ENCODE data around the gene LYPD3. TPM values are rescaled to one million over a fixed set of nuclear protein-coding genes. Genes with fewer than 3 reads are reported as not detected.

The LYPD3 gene
- total RNA-seq, 3 donors from 2014 or later, result 1.5 to 3.1 (median 2.2) TPM

GRCh38 chr19:43478323-43478722, 12.9 kb upstream of the LYPD3 start:
- Mint-ChIP-seq H3K9me3 (no peaks in the 10 kb centered on the region), H3K27me3 (ENCODE audit: low read depth) (no peaks in the 10 kb centered on the region), H3K36me3 (ENCODE audit: insufficient read depth) (peaks cover 14% of the 10 kb centered on the region), H3K4me1 (ENCODE audit: low read depth) (peaks cover 12% of the 10 kb centered on the region), H3K4me3 (no peak overlapping the region)
- ATAC-seq (no peak), DNase-seq (no peak)

- Mint-ChIP-seq H3K4me1 (ENCODE audit: low read depth) (peaks cover 20% of the 10 kb centered on the region), H3K27me3 (ENCODE audit: low read depth) (no peaks in the 10 kb centered on the region), H3K4me3 (no peak overlapping the region), H3K36me3 (ENCODE audit: insufficient read depth) (peaks cover 12% of the 10 kb centered on the region), H3K9me3 (no peaks in the 10 kb centered on the region)
- DNase-seq (no peak), ATAC-seq (no peak)
Observed at GRCh38 chr19:43476606-43477005, 11.2 kb upstream of the LYPD3 start.

- H3K4me1 Mint-ChIP-seq (ENCODE audit: low read depth), result peaks cover 27% of the 10 kb centered on the region
- no peaks in the 10 kb centered on the region for H3K9me3 Mint-ChIP-seq
- DNase-seq, result peak; percentile 98
- peaks cover 12% of the 10 kb centered on the region for H3K36me3 Mint-ChIP-seq (ENCODE audit: insufficient read depth)
- ATAC-seq, result peak; percentile 85 to 87
- H3K27me3 Mint-ChIP-seq (ENCODE audit: low read depth), result no peaks in the 10 kb centered on the region
- H3K4me3 Mint-ChIP-seq, result peak overlapping the region; percentile 49
Observed at GRCh38 chr19:43474986-43475705, 9.7 kb upstream of the LYPD3 start.

- H3K4me1 Mint-ChIP-seq (ENCODE audit: low read depth), result peaks cover 31% of the 10 kb centered on the region
- DNase-seq, result no peak
- H3K36me3 Mint-ChIP-seq (ENCODE audit: insufficient read depth), result peaks cover 12% of the 10 kb centered on the region
- no peaks in the 10 kb centered on the region for H3K27me3 Mint-ChIP-seq (ENCODE audit: low read depth)
- H3K9me3 Mint-ChIP-seq, result no peaks in the 10 kb centered on the region
- H3K4me3 Mint-ChIP-seq, result no peak overlapping the region
- no peak for ATAC-seq
Observed at GRCh38 chr19:43474487-43474886, 9.1 kb upstream of the LYPD3 start.

GRCh38 chr19:43471091-43471490, 5.7 kb upstream of the LYPD3 start:
- no peaks in the 10 kb centered on the region for H3K27me3 Mint-ChIP-seq (ENCODE audit: low read depth)
- peaks cover 4% of the 10 kb centered on the region for H3K36me3 Mint-ChIP-seq (ENCODE audit: insufficient read depth)
- H3K9me3 Mint-ChIP-seq, result no peaks in the 10 kb centered on the region
- peaks cover 53% of the 10 kb centered on the region for H3K4me1 Mint-ChIP-seq (ENCODE audit: low read depth)
- no peak overlapping the region for H3K4me3 Mint-ChIP-seq
- DNase-seq (no peak), ATAC-seq (no peak)

- peaks cover under 1% of the 10 kb centered on the region for H3K36me3 Mint-ChIP-seq (ENCODE audit: insufficient read depth)
- peak overlapping the region; percentile 10 for H3K4me3 Mint-ChIP-seq
- DNase-seq, result peak; percentile 61
- no peaks in the 10 kb centered on the region for H3K9me3 Mint-ChIP-seq
- H3K4me1 Mint-ChIP-seq (ENCODE audit: low read depth), result peaks cover 51% of the 10 kb centered on the region
- ATAC-seq, result peak; percentile 83 to 86
- H3K27me3 Mint-ChIP-seq (ENCODE audit: low read depth), result no peaks in the 10 kb centered on the region
Observed at GRCh38 chr19:43470288-43470687, 4.9 kb upstream of the LYPD3 start.

GRCh38 chr19:43469160-43469480, 3.7 kb upstream of the LYPD3 start:
- no peaks in the 10 kb centered on the region for H3K27me3 Mint-ChIP-seq (ENCODE audit: low read depth)
- no peaks in the 10 kb centered on the region for H3K9me3 Mint-ChIP-seq
- no peak for DNase-seq
- peaks cover 52% of the 10 kb centered on the region for H3K4me1 Mint-ChIP-seq (ENCODE audit: low read depth)
- no peak for ATAC-seq
- no peaks in the 10 kb centered on the region for H3K36me3 Mint-ChIP-seq (ENCODE audit: insufficient read depth)
- H3K4me3 Mint-ChIP-seq, result no peak overlapping the region

GRCh38 chr19:43468354-43469159, 3.1 kb upstream of the LYPD3 start:
- Mint-ChIP-seq H3K9me3 (no peaks in the 10 kb centered on the region), H3K4me3 (no peak overlapping the region), H3K4me1 (ENCODE audit: low read depth) (peaks cover 54% of the 10 kb centered on the region), H3K36me3 (ENCODE audit: insufficient read depth) (no peaks in the 10 kb centered on the region), H3K27me3 (ENCODE audit: low read depth) (no peaks in the 10 kb centered on the region)
- no peak for DNase-seq
- no peak for ATAC-seq

GRCh38 chr19:43467730-43468129, 2.3 kb upstream of the LYPD3 start:
- no peaks in the 10 kb centered on the region for H3K27me3 Mint-ChIP-seq (ENCODE audit: low read depth)
- H3K4me3 Mint-ChIP-seq, result no peak overlapping the region
- no peaks in the 10 kb centered on the region for H3K36me3 Mint-ChIP-seq (ENCODE audit: insufficient read depth)
- peaks cover 53% of the 10 kb centered on the region for H3K4me1 Mint-ChIP-seq (ENCODE audit: low read depth)
- no peak for ATAC-seq
- DNase-seq, result no peak
- no peaks in the 10 kb centered on the region for H3K9me3 Mint-ChIP-seq

- H3K27me3 Mint-ChIP-seq (ENCODE audit: low read depth), result no peaks in the 10 kb centered on the region
- peaks cover 51% of the 10 kb centered on the region for H3K4me1 Mint-ChIP-seq (ENCODE audit: low read depth)
- H3K36me3 Mint-ChIP-seq (ENCODE audit: insufficient read depth), result no peaks in the 10 kb centered on the region
- ATAC-seq (no peak), DNase-seq (no peak)
- H3K4me3 Mint-ChIP-seq, result no peak overlapping the region
- H3K9me3 Mint-ChIP-seq, result no peaks in the 10 kb centered on the region
Observed at GRCh38 chr19:43467276-43467675, 1.9 kb upstream of the LYPD3 start.

- peaks cover 55% of the 10 kb centered on the region for H3K4me1 Mint-ChIP-seq (ENCODE audit: low read depth)
- no peaks in the 10 kb centered on the region for H3K36me3 Mint-ChIP-seq (ENCODE audit: insufficient read depth)
- H3K4me3 Mint-ChIP-seq, result no peak overlapping the region
- H3K9me3 Mint-ChIP-seq, result no peaks in the 10 kb centered on the region
- no peak for ATAC-seq
- DNase-seq, result no peak
- no peaks in the 10 kb centered on the region for H3K27me3 Mint-ChIP-seq (ENCODE audit: low read depth)
Observed at GRCh38 chr19:43466793-43467192, 1.4 kb upstream of the LYPD3 start.

GRCh38 chr19:43464134-43464775, 1.2 kb downstream of the LYPD3 start:
- Mint-ChIP-seq H3K9me3 (no peaks in the 10 kb centered on the region), H3K4me3 (peak overlapping the region; percentile 91), H3K36me3 (ENCODE audit: insufficient read depth) (no peaks in the 10 kb centered on the region), H3K4me1 (ENCODE audit: low read depth) (peaks cover 49% of the 10 kb centered on the region), H3K27me3 (ENCODE audit: low read depth) (no peaks in the 10 kb centered on the region)
- DNase-seq (peak; percentile 68), ATAC-seq (peak; percentile 40 to 49)

GRCh38 chr19:43463381-43464133, 1.9 kb downstream of the LYPD3 start:
- Mint-ChIP-seq H3K27me3 (ENCODE audit: low read depth) (no peaks in the 10 kb centered on the region), H3K36me3 (ENCODE audit: insufficient read depth) (no peaks in the 10 kb centered on the region), H3K4me1 (ENCODE audit: low read depth) (peaks cover 42% of the 10 kb centered on the region), H3K4me3 (peak overlapping the region; percentile 91), H3K9me3 (no peaks in the 10 kb centered on the region)
- DNase-seq, result peak; percentile 100
- ATAC-seq, result peak; percentile 87 to 88

- no peaks in the 10 kb centered on the region for H3K27me3 Mint-ChIP-seq (ENCODE audit: low read depth)
- H3K36me3 Mint-ChIP-seq (ENCODE audit: insufficient read depth), result no peaks in the 10 kb centered on the region
- DNase-seq (no peak), ATAC-seq (no peak)
- H3K4me3 Mint-ChIP-seq, result peak overlapping the region; percentile 91
- H3K4me1 Mint-ChIP-seq (ENCODE audit: low read depth), result peaks cover 36% of the 10 kb centered on the region
- no peaks in the 10 kb centered on the region for H3K9me3 Mint-ChIP-seq
Observed at GRCh38 chr19:43462785-43463380, 2.5 kb downstream of the LYPD3 start.

Data from activated T-cell treated with anti-CD3 and anti-CD28 coated beads, Interleukin-2, amount 50 U/mL, for 4 hours (primary cell).